Peyer's patch (tissue), 4 donors: Measurements from ENCODE around the gene LIX1. TPM values are rescaled to one million over a fixed set of nuclear protein-coding genes. Genes with fewer than 3 reads are reported as not detected.

Experiments
- DNase-seq, 3 donors: peaks; one replicate each; pipeline ENCODE4 v3.0.0-alpha.2; 2017 to 2019
- H3K27ac ChIP-seq, 4 donors: fragments of 200-600 bp; sonication (generic); one replicate each; pipeline ENCODE4 v1.5.1; 2016 to 2019
- H3K27me3 ChIP-seq, 2 donors: fragments of 200-600 bp; sonication (generic); one replicate each; pipeline ENCODE4 v1.5.1; 2019
- H3K36me3 ChIP-seq, 3 donors: fragments of 200-600 bp; sonication (generic); one replicate each; pipeline ENCODE4 v1.5.1; 2016 to 2019
- H3K4me1 ChIP-seq, 4 donors: fragments of 200-600 bp; sonication (generic); one replicate each; pipeline ENCODE4 v1.5.1; 2016 to 2019
- H3K4me3 ChIP-seq, 4 donors: fragments of 200-600 bp; sonication (generic); 1 replicate in 3 of 4; 2 replicates in 1 of 4; pipeline ENCODE4 v1.5.1; 2016 to 2019; ENCODE audit warnings: mild to moderate bottlenecking in 1 of 4
- H3K9me3 ChIP-seq, 4 donors: fragments of 200-600 bp; sonication (generic); one replicate each; pipeline ENCODE4 v1.5.1; 2016 to 2019; ENCODE audit warnings: mild to moderate bottlenecking in 1 of 4
- CTCF ChIP-seq, 6 experiments: fragments of 450-650 bp in 4 of 6; fragments of 200-600 bp in 2 of 6; sonication (generic) in 1 of 6; IDR thresholded peaks; one replicate each; pipeline ENCODE4 v1.5.1; 2017 to 2019; ENCODE audit warnings: antibody characterized with exemption in 6 of 6, mild to moderate bottlenecking in 3 of 6, moderate library complexity in 1 of 6
- POLR2A ChIP-seq, 2 donors: fragments of 450-650 bp; IDR thresholded peaks; one replicate each; pipeline ENCODE4 v1.5.1; 2017; ENCODE audit warnings: antibody characterized with exemption in 2 of 2, mild to moderate bottlenecking in 2 of 2, moderate library complexity in 2 of 2
- total RNA-seq, 4 donors: library from RNA; depleted of rRNA; stranded (reverse); fragments of >200 nt; gene quantifications; one replicate each; pipeline ENCODE4 v1.1.0, GENCODE V29; 2016

Gene LIX1
- total RNA-seq, 4 donors from 2014 or later, result 0.13 TPM; not detected in 3

- H3K4me3 ChIP-seq, result no peak overlapping the region
- no peaks in the 10 kb centered on the region for H3K9me3 ChIP-seq
- no peak for DNase-seq
- no peak overlapping the region for H3K27ac ChIP-seq
- H3K36me3 ChIP-seq, result no peaks in the 10 kb centered on the region
- TF ChIP-seq CTCF (IDR thresholded peaks at IDR 0.05) (no peak), POLR2A (IDR thresholded peaks at IDR 0.05) (no peak)
- no peaks in the 10 kb centered on the region for H3K27me3 ChIP-seq
- H3K4me1 ChIP-seq, result no peaks in the 10 kb centered on the region
Measured at GRCh38 chr5:97115932-97116331, 26.5 kb downstream of the LIX1 start.

DNA sequence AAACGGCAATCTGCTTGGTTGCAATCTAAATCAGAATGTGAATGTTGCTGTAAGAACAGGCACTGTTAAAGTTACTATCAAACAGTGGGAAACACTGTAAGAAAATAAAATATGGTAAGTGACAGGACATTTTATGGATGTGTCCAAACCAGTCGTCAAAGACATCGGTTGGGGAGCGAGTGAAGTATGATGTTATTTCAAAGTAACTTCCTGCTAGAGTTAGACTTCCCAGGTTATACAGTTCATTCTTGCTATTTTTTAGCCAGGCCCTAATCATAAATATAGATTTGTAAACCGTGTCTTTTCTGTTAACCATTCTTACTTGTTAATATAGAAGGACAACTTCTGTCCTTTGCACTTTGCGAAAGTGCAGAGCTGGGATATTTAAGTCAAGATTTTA lies 30.2 kb downstream of the LIX1 start:
- TF ChIP-seq CTCF (IDR thresholded peaks at IDR 0.05), result no peak
- TF ChIP-seq POLR2A (IDR thresholded peaks at IDR 0.05), result no peak
- no peaks in the 10 kb centered on the region for H3K36me3 ChIP-seq
- H3K27ac ChIP-seq, result no peak overlapping the region
- no peaks in the 10 kb centered on the region for H3K27me3 ChIP-seq
- H3K4me3 ChIP-seq, result no peak overlapping the region
- no peaks in the 10 kb centered on the region for H3K4me1 ChIP-seq
- no peaks in the 10 kb centered on the region for H3K9me3 ChIP-seq
- no peak for DNase-seq

DNA sequence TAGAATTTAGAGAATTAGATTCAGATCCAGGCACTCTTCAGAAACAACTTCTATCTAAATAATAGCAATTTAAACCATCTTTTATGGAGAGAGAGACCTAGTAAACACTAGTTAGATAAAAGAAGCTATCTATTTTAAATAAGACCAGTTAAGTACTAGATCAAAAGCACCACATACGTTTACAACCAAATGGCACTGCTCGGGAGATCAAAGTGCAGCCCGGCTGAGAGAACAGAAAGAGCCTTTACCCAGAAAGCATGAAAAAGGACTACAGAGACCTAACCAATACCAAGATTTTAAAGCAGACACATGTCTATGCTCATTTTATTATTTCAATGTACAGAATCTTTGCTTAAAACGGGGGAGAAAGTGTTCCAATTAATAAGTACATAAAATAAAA lies 30.8 kb downstream of the LIX1 start:
- H3K27ac ChIP-seq, result no peak overlapping the region

GRCh38 chr5:97111004-97111403 lies 31.4 kb downstream of the LIX1 start:
- H3K9me3 ChIP-seq, result no peaks in the 10 kb centered on the region
- H3K27me3 ChIP-seq, result no peaks in the 10 kb centered on the region
- TF ChIP-seq CTCF (IDR thresholded peaks at IDR 0.05), result no peak
- no peak for TF ChIP-seq POLR2A (IDR thresholded peaks at IDR 0.05)
- peaks cover 0 to 6% (median 0%) of the 10 kb centered on the region in 4 donors for H3K4me1 ChIP-seq
- no peak overlapping the region for H3K27ac ChIP-seq
- no peak for DNase-seq
- no peaks in the 10 kb centered on the region for H3K36me3 ChIP-seq
- H3K4me3 ChIP-seq, result no peak overlapping the region

More for the DNA sequence above, 30.8 kb downstream of the LIX1 start:
- H3K36me3 ChIP-seq, result no peaks in the 10 kb centered on the region
- DNase-seq, result peak in 2 of 3 donors; percentile 58 to 80
- H3K27me3 ChIP-seq, result no peaks in the 10 kb centered on the region
- H3K4me3 ChIP-seq, result no peak overlapping the region
- no peak for TF ChIP-seq CTCF (IDR thresholded peaks at IDR 0.05)
- no peak for TF ChIP-seq POLR2A (IDR thresholded peaks at IDR 0.05)
- H3K9me3 ChIP-seq, result no peaks in the 10 kb centered on the region
- H3K4me1 ChIP-seq, result peaks cover 0 to 1% (median 0%) of the 10 kb centered on the region in 4 donors

DNA sequence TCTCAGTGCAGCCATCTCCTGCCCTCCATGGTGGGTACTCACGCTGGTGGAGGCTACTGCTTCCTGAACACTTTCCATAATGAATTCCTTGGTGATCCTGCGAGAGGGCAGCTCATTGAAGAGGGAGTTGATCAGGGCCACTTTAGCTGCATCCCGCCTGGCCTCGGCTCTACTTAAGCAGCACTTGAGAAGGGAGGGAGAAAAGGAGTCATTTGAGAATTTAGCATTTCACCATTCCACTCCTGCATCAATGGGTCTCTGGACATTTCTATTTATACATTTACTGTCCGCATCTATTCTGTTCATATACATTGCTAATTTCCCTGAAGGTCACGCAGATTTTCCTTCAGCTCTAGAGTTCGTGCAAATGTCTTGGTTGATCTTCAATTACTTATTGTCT lies 35.1 kb downstream of the LIX1 start:
- Histone ChIP-seq H3K9me3 (no peaks in the 10 kb centered on the region), H3K4me1 (peaks cover 0 to 10% (median 0%) of the 10 kb centered on the region in 4 donors), H3K36me3 (no peaks in the 10 kb centered on the region), H3K27ac (no peak overlapping the region), H3K4me3 (no peak overlapping the region), H3K27me3 (no peaks in the 10 kb centered on the region)
- no peak for DNase-seq
- TF ChIP-seq CTCF (IDR thresholded peaks at IDR 0.05), result no peak
- TF ChIP-seq POLR2A (IDR thresholded peaks at IDR 0.05), result no peak

DNA sequence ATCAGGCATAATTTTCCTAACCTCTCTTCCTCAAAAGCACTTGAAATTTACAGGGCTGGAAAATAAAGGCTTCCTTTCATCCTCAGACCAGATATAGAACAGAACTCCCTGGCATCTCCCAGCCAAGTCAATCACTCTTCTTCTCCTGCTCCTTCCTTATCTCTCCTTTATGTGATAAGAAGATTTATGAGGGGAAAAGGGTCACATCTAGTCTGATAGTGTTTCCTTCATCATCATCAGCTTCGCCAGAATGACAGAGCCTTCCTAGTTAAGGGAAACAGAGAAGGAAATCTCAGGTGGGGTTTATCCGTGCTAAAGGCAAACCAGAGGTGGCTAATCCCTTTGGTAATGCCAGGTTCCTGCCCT lies 36.2 kb downstream of the LIX1 start:
- no peak for DNase-seq
- H3K27ac ChIP-seq, result no peak overlapping the region

More for the DNA sequence above, 36.2 kb downstream of the LIX1 start:
- TF ChIP-seq CTCF (IDR thresholded peaks at IDR 0.05), result no peak
- TF ChIP-seq POLR2A (IDR thresholded peaks at IDR 0.05), result no peak
- H3K27me3 ChIP-seq, result no peaks in the 10 kb centered on the region
- no peaks in the 10 kb centered on the region for H3K36me3 ChIP-seq
- H3K4me3 ChIP-seq, result no peak overlapping the region
- peaks cover 0 to 10% (median 0%) of the 10 kb centered on the region in 4 donors for H3K4me1 ChIP-seq
- H3K9me3 ChIP-seq, result no peaks in the 10 kb centered on the region
